ENCODE measurements around the gene TTLL4. TPM values are rescaled to one million over a fixed set of nuclear protein-coding genes. Genes with fewer than 3 reads are reported as not detected.

TTLL4 gene
- total and polyA plus RNA-seq, 2 of the 8 experiments (the other 6 are each of a cell fraction or from before 2014, with no cell fraction given), result 71.1 to 105 TPM

GRCh38 chr2:218732052-218732760 lies 21.6 kb downstream of the TTLL4 start (continued):
- TF ChIP-seq EZH2 (IDR thresholded peaks at IDR 0.05; ENCODE audit: low read depth, low read length, severe bottlenecking) (no peak), NRF1 (IDR thresholded peaks at IDR 0.05; ENCODE audit: low read depth, low read length) (no peak)

Measured in H1 (cell line).